Sigmoid colon (tissue), 4 donors: ENCODE results near the gene CANT1.
A peak's percentile ranks its signal among the peaks of the same experiment; 100 is the strongest.

ENCODE experiments used
- EP300 ChIP-seq, 4 donors: sonication (generic); formaldehyde crosslinking; IDR thresholded peaks; one replicate each; pipeline ENCODE4 v1.6.1; 2017; ENCODE audit warnings: antibody characterized with exemption in 4 of 4
- TF ChIP-seq, protein P1 (sequence below), 4 experiments: fragments of 450-650 bp in 3 of 4; fragments of 200-600 bp in 1 of 4; IDR thresholded peaks; one replicate each; pipeline ENCODE4 v1.5.1; 2016 to 2019; ENCODE audit warnings: antibody characterized with exemption in 4 of 4, mild to moderate bottlenecking in 3 of 4, moderate library complexity in 2 of 4

- TF ChIP-seq EP300 (IDR thresholded peaks at IDR 0.05): peak in 1 of 4 donors; percentile 50
- TF ChIP-seq, protein P1, sequence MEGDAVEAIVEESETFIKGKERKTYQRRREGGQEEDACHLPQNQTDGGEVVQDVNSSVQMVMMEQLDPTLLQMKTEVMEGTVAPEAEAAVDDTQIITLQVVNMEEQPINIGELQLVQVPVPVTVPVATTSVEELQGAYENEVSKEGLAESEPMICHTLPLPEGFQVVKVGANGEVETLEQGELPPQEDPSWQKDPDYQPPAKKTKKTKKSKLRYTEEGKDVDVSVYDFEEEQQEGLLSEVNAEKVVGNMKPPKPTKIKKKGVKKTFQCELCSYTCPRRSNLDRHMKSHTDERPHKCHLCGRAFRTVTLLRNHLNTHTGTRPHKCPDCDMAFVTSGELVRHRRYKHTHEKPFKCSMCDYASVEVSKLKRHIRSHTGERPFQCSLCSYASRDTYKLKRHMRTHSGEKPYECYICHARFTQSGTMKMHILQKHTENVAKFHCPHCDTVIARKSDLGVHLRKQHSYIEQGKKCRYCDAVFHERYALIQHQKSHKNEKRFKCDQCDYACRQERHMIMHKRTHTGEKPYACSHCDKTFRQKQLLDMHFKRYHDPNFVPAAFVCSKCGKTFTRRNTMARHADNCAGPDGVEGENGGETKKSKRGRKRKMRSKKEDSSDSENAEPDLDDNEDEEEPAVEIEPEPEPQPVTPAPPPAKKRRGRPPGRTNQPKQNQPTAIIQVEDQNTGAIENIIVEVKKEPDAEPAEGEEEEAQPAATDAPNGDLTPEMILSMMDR (IDR thresholded peaks at IDR 0.05): no peak
Measured at GRCh38 chr17:79022507-79022991, 13.0 kb upstream of the CANT1 start.
